Gastrocnemius medialis (tissue), 4 donors: ENCODE measurements around the gene SLC6A8. TPM values are rescaled to one million over a fixed set of nuclear protein-coding genes. Genes with fewer than 3 reads are reported as not detected.
A peak's percentile ranks its signal among the peaks of the same experiment; 100 is the strongest.
"Not testable (repeated sequence)": the region's sequence is repeated elsewhere in the genome, so short reads cannot be mapped to it uniquely, and the experiment has no call there.

Experiments used
- ATAC-seq, 2 donors: fragments of 150-250 bp; one replicate each; pipeline ENCODE4 v1.9.1; 2016
- DNase-seq, 2 donors: peaks; one replicate each; pipeline ENCODE4 v3.0.0-alpha.2; 2019
- H3K27ac ChIP-seq, 4 donors: fragments of 200-600 bp; sonication (generic); 1 replicate in 1 of 4; 2 replicates in 3 of 4; pipeline ENCODE4 v1.5.1; 2016 to 2018; ENCODE audit warnings: mild to moderate bottlenecking in 2 of 4, moderate library complexity in 1 of 4
- H3K27me3 ChIP-seq, 3 donors: fragments of 200-600 bp; sonication (generic) in 2 of 3; 1 replicate in 1 of 3; 2 replicates in 2 of 3; pipeline versions ENCODE4 v1.5.1 to v1.6.0; 2016 to 2019; ENCODE audit warnings: mild to moderate bottlenecking in 1 of 3, moderate library complexity in 1 of 3
- H3K36me3 ChIP-seq, 2 donors: fragments of 200-600 bp; sonication (generic) in 1 of 2; one replicate each; pipeline ENCODE4 v1.5.1; 2017 to 2018
- H3K4me1 ChIP-seq, 2 donors: fragments of 200-600 bp; sonication (generic) in 1 of 2; one replicate each; pipeline ENCODE4 v1.5.1; 2016 to 2017; ENCODE audit warnings: mild to moderate bottlenecking in 2 of 2
- H3K4me3 ChIP-seq, 4 donors: fragments of 200-600 bp; sonication (generic) in 3 of 4; 1 replicate in 1 of 4; 2 replicates in 3 of 4; pipeline ENCODE4 v1.5.1; 2016 to 2019; ENCODE audit warnings: mild to moderate bottlenecking in 2 of 4
- H3K9me3 ChIP-seq, 3 donors: fragments of 200-600 bp; sonication (generic) in 2 of 3; 1 replicate in 1 of 3; 2 replicates in 2 of 3; pipeline ENCODE4 v1.5.1; 2016 to 2019
- POLR2A ChIP-seq, 2 donors: fragments of 450-650 bp; IDR thresholded peaks; one replicate each; pipeline ENCODE4 v1.6.1; 2017; ENCODE audit warnings: antibody characterized with exemption in 2 of 2, mild to moderate bottlenecking in 2 of 2, moderate library complexity in 2 of 2
- in situ Hi-C, 4 donors: fragments of 200-750 bp; cut with MboI; loops; one replicate each; pipeline versions ENCODE4 v1.15.0 to v1.8.0; 2017; ENCODE audit warnings: low sequenced_read_pairs in 4 of 4
- intact Hi-C: fragments of 100-400 bp; cut with DNase I; formaldehyde crosslinking; loops from one replicate; pipeline ENCODE4 v1.15.1; 2023; ENCODE audit warnings: low total_unique reads
- total RNA-seq, 4 donors: library from RNA; depleted of rRNA; stranded (reverse); fragments of >200 nt; gene quantifications; one replicate each; pipeline versions ENCODE4 v1.1.0 to v1.2.3, GENCODE V29; 2016
- TF ChIP-seq, protein P1 (sequence below), 5 experiments: fragments of 450-650 bp in 3 of 5; fragments of 200-600 bp in 2 of 5; sonication (generic) in 2 of 5; IDR thresholded peaks in 4 of 5; conservative IDR thresholded peaks in 1 of 5; 1 replicate in 4 of 5; 2 replicates in 1 of 5; pipeline ENCODE4 v1.5.1; 2016 to 2019; ENCODE audit warnings: antibody characterized with exemption in 5 of 5, mild to moderate bottlenecking in 3 of 5, moderate library complexity in 3 of 5

Gene SLC6A8
- total RNA-seq, 4 donors from 2014 or later: 40.1 to 78.1 (median 45.0) TPM

DNA sequence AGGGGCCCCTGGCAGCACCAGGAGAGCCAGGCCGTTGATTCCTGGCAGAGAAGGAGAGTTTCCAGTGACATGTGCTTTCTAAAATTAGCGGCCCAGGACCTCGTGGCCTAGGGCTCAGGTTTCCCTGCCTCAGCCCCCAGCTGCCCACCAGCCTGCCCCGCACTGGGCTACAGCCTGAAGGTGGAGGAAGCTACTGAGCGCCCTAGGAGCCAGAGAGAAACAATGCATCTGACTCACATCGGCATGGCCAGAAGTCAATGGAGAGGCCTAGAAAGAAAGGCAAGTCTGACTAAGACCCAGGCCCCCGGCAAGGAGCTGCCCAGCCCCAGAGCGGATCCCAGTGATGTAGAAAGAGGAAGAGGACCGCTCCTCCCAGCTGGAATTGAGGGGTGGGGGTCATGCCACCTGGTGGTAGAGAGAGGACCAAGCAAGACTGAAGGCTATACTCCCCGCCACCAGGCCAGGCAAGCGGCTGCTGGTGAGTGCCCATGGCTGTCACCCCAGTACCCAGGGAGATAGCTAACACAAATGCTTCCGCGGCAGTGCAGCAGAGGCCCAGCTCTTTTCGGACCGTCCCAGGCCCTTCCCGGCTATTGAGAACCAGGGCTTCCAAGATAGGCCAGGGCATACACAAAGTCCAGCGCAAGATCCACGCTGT lies 17.8 kb downstream of the SLC6A8 start:
- peak; percentile 31 to 43 for ATAC-seq
- in situ Hi-C loops, H3K36me3 ChIP-seq, H3K9me3 ChIP-seq, H3K27me3 ChIP-seq: not testable (repeated sequence)
- H3K4me3 ChIP-seq: peak overlapping the region; percentile 9 to 56 (median 31)
- peak overlapping the region; percentile 85 to 91 (median 90) for H3K27ac ChIP-seq
- intact Hi-C loops: loop anchor here (10.0 kb wide), 1 partner anchor 339 kb away; no protein-coding TSS in a partner anchor
- DNase-seq: peak in 1 of 2 donors; percentile 77
- TF ChIP-seq, protein P1, sequence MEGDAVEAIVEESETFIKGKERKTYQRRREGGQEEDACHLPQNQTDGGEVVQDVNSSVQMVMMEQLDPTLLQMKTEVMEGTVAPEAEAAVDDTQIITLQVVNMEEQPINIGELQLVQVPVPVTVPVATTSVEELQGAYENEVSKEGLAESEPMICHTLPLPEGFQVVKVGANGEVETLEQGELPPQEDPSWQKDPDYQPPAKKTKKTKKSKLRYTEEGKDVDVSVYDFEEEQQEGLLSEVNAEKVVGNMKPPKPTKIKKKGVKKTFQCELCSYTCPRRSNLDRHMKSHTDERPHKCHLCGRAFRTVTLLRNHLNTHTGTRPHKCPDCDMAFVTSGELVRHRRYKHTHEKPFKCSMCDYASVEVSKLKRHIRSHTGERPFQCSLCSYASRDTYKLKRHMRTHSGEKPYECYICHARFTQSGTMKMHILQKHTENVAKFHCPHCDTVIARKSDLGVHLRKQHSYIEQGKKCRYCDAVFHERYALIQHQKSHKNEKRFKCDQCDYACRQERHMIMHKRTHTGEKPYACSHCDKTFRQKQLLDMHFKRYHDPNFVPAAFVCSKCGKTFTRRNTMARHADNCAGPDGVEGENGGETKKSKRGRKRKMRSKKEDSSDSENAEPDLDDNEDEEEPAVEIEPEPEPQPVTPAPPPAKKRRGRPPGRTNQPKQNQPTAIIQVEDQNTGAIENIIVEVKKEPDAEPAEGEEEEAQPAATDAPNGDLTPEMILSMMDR (IDR thresholded peaks at IDR 0.05 in 4 of 5, conservative IDR thresholded peaks at IDR 0.05 in 1 of 5): peak; percentile 28 to 64 (median 53)
- peak; percentile 41 to 49 for TF ChIP-seq POLR2A (IDR thresholded peaks at IDR 0.05)
- peaks cover 33 to 70% of the 10 kb centered on the region in 2 donors for H3K4me1 ChIP-seq

DNA sequence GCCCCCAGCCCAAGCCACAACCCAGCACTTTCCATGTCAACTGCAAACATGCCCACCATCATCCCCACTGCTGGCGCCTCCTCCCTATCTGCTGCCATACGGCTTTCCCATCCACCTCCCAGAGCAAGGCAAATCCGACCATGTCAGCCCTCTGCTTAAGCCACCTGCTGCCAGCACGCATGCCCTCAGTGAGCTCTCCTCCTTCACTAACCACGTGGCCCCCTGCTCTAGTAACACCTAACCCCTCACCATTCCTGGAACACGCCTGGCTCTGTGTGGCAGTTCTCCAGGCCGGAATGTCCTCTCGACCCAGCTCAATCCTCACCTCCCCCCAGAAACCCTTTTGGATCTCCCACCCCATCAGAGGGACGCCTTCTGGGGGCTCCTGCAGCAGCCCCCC lies 19.1 kb downstream of the SLC6A8 start:
- ATAC-seq (peak; percentile 7 to 15), DNase-seq (peak in 1 of 2 donors; percentile 62)
- Histone ChIP-seq H3K4me3 (peak overlapping the region in 3 of 4 donors; percentile 26 to 56 (median 36)), H3K27ac (peak overlapping the region; percentile 85 to 91 (median 90)), H3K4me1 (peaks cover 27 to 59% of the 10 kb centered on the region in 2 donors), H3K9me3 (no peaks in the 10 kb centered on the region), H3K27me3 (no peaks in the 10 kb centered on the region), H3K36me3 (no peaks in the 10 kb centered on the region)
- in situ Hi-C loops: no loop called here
- TF ChIP-seq, protein P1 (IDR thresholded peaks at IDR 0.05 in 4 of 5, conservative IDR thresholded peaks at IDR 0.05 in 1 of 5): no peak
- TF ChIP-seq POLR2A (IDR thresholded peaks at IDR 0.05): peak; percentile 19 to 50
- intact Hi-C loops: loop anchor here (10.0 kb wide), 1 partner anchor 338 kb away; no protein-coding TSS in a partner anchor

DNA sequence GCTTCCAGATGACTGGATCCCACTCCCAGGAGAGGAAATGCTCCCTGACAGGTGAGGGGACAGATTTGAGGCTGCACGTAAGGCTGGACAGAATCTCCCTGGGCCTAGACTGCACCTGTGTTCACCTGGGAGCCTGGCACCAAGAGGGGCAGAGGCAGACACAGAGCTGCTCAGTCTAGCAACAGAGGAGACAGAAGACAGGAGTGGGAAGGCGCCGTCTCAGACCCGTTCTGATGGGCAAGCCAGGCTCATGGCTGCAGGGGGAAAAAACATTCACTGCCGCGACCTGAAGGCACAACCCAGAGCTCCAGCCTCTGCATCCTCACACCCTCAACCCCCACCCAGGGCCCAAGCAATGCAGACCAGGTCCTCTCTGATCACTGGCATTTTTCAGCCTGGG lies 19.7 kb downstream of the SLC6A8 start:
- no peak for TF ChIP-seq POLR2A (IDR thresholded peaks at IDR 0.05)
- TF ChIP-seq, protein P1 (IDR thresholded peaks at IDR 0.05 in 4 of 5, conservative IDR thresholded peaks at IDR 0.05 in 1 of 5): no peak
- H3K27me3 ChIP-seq: no peaks in the 10 kb centered on the region
- no peak for DNase-seq
- H3K27ac ChIP-seq: peak overlapping the region; percentile 85 to 91 (median 90)
- in situ Hi-C loops (no loop called here), intact Hi-C loops (loop anchor here (10.0 kb wide), 1 partner anchor 337 kb away; no protein-coding TSS in a partner anchor)
- H3K4me1 ChIP-seq: peaks cover 21 to 54% of the 10 kb centered on the region in 2 donors
- no peaks in the 10 kb centered on the region for H3K9me3 ChIP-seq
- H3K36me3 ChIP-seq: no peaks in the 10 kb centered on the region
- no peak for ATAC-seq
- H3K4me3 ChIP-seq: peak overlapping the region in 3 of 4 donors; percentile 26 to 56 (median 31)

DNA sequence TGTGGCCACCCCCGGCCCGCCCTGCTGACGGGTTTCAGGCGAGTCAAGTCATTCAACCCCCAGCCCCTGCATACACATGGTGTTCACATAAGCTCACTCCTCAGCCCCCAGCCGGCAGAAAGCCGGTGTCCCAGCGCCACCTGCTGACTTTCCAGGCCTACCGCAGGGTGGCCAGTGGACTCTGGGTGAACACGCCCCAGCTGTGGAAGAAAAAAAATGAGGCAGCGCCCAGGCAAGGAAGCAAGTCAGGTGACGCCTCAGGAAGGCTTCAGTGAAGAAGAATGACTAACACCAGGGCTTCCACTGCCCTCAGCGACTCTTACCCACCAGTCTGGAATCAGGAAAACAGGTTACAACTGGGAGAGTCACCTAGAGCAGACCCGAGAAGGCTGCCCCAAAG lies 20.7 kb downstream of the SLC6A8 start:
- H3K27me3 ChIP-seq: no peaks in the 10 kb centered on the region
- H3K9me3 ChIP-seq: no peaks in the 10 kb centered on the region
- peak overlapping the region; percentile 85 to 91 (median 90) for H3K27ac ChIP-seq
- H3K36me3 ChIP-seq: no peaks in the 10 kb centered on the region
- intact Hi-C loops (loop anchor here (1.0 to 10.0 kb wide), 2 partner anchors 21 to 336 kb away; partner anchors contain the start of gene SLC6A8), in situ Hi-C loops (no loop called here)
- ATAC-seq (peak; percentile 49 to 62), DNase-seq (peak; percentile 70 to 87)
- no peak overlapping the region for H3K4me3 ChIP-seq
- peaks cover 17 to 44% of the 10 kb centered on the region in 2 donors for H3K4me1 ChIP-seq
- TF ChIP-seq, protein P1 (IDR thresholded peaks at IDR 0.05 in 4 of 5, conservative IDR thresholded peaks at IDR 0.05 in 1 of 5): peak; percentile 58 to 80 (median 72)
- no peak for TF ChIP-seq POLR2A (IDR thresholded peaks at IDR 0.05)
